Measurements from ENCODE around the gene PLCL1. TPM values are rescaled to one million over a fixed set of nuclear protein-coding genes. Genes with fewer than 3 reads are reported as not detected.

The PLCL1 gene
- total RNA-seq, 1 experiment from 2014 or later: 0.07 TPM

GRCh38 chr2:198106621-198107385, 302.4 kb downstream of the PLCL1 start:
- no peaks in the 10 kb centered on the region for H3K27me3 Mint-ChIP-seq (ENCODE audit: low read depth)
- no peak overlapping the region for H3K4me3 Mint-ChIP-seq
- POLR2A ChIA-PET: no interaction called here
- no peaks in the 10 kb centered on the region for H3K4me1 Mint-ChIP-seq
- ATAC-seq (no peak), DNase-seq (ENCODE audit: low spot score) (no peak)
- H3K9me3 Mint-ChIP-seq: no peaks in the 10 kb centered on the region
- no peak for TF ChIP-seq SOX15 (CRISPR knock-in tag; IDR thresholded peaks at IDR 0.05)
- no peak for TF ChIP-seq TEAD1 (CRISPR knock-in tag; IDR thresholded peaks at IDR 0.05)
- TF ChIP-seq CDX4 (CRISPR knock-in tag; IDR thresholded peaks at IDR 0.05; ENCODE audit: borderline replicate concordance): no peak
- CTCF ChIA-PET: no interaction called here
- H3K36me3 Mint-ChIP-seq: no peaks in the 10 kb centered on the region
- no peak overlapping the region for H3K27ac Mint-ChIP-seq

GRCh38 chr2:198113316-198113715, 308.9 kb downstream of the PLCL1 start:
- POLR2A ChIA-PET: no interaction called here
- ATAC-seq (no peak), DNase-seq (ENCODE audit: low spot score) (no peak)
- H3K4me3 Mint-ChIP-seq: no peak overlapping the region
- no peaks in the 10 kb centered on the region for H3K27me3 Mint-ChIP-seq (ENCODE audit: low read depth)
- no peaks in the 10 kb centered on the region for H3K9me3 Mint-ChIP-seq
- H3K27ac Mint-ChIP-seq: no peak overlapping the region
- TF ChIP-seq NFE2L1 (CRISPR knock-in tag; IDR thresholded peaks at IDR 0.05) (no peak), HMGA2 (CRISPR knock-in tag; IDR thresholded peaks at IDR 0.05) (no peak), FOXK1 (CRISPR knock-in tag; IDR thresholded peaks at IDR 0.05) (no peak), GABPB1 (CRISPR knock-in tag; IDR thresholded peaks at IDR 0.05) (no peak), ZNF219 (CRISPR knock-in tag; IDR thresholded peaks at IDR 0.05; ENCODE audit: borderline replicate concordance) (no peak), GRHL2 (CRISPR knock-in tag; IDR thresholded peaks at IDR 0.05; ENCODE audit: insufficient replicate concordance, severe bottlenecking) (no peak), TCF7 (CRISPR knock-in tag; IDR thresholded peaks at IDR 0.05; ENCODE audit: low read depth) (no peak), CTCF (IDR thresholded peaks at IDR 0.05) (no peak), ERG (CRISPR knock-in tag; IDR thresholded peaks at IDR 0.05) (no peak), PREB (CRISPR knock-in tag; IDR thresholded peaks at IDR 0.05; ENCODE audit: borderline replicate concordance) (no peak), CBFB (CRISPR knock-in tag; IDR thresholded peaks at IDR 0.05; ENCODE audit: low read depth) (no peak)
- H3K4me1 Mint-ChIP-seq: no peaks in the 10 kb centered on the region
- CTCF ChIA-PET: interaction anchor here (1.8 kb wide), 1 partner anchor 14 kb away, joined by 4 read pairs; no protein-coding TSS in a partner anchor
- H3K36me3 Mint-ChIP-seq: no peaks in the 10 kb centered on the region

GRCh38 chr2:198114064-198114463, 309.7 kb downstream of the PLCL1 start:
- H3K36me3 Mint-ChIP-seq: no peaks in the 10 kb centered on the region
- ATAC-seq: no peak

More at GRCh38 chr2:198114064-198114463, 309.7 kb downstream of the PLCL1 start:
- ChIA-PET POLR2A (no interaction called here), CTCF (interaction anchor here (0.8 to 1.8 kb wide), 2 partner anchors 13 to 300 kb away, joined by 3 to 4 read pairs; no protein-coding TSS in a partner anchor)
- no peaks in the 10 kb centered on the region for H3K4me1 Mint-ChIP-seq
- H3K9me3 Mint-ChIP-seq: no peaks in the 10 kb centered on the region
- H3K27ac Mint-ChIP-seq: no peak overlapping the region
- no peak overlapping the region for H3K4me3 Mint-ChIP-seq
- TF ChIP-seq CTCF (IDR thresholded peaks at IDR 0.05): no peak
- TF ChIP-seq MAX (CRISPR knock-in tag; IDR thresholded peaks at IDR 0.05): no peak
- no peak for TF ChIP-seq ZNF232 (CRISPR knock-in tag; IDR thresholded peaks at IDR 0.05)
- no peak for TF ChIP-seq ZNF423 (CRISPR knock-in tag; IDR thresholded peaks at IDR 0.05)
- no peak for TF ChIP-seq CBFB (CRISPR knock-in tag; IDR thresholded peaks at IDR 0.05; ENCODE audit: low read depth)
- no peak for TF ChIP-seq USF1 (CRISPR knock-in tag; IDR thresholded peaks at IDR 0.05)
- no peak for TF ChIP-seq MXD4 (CRISPR knock-in tag; IDR thresholded peaks at IDR 0.05; ENCODE audit: borderline replicate concordance)
- no peak for TF ChIP-seq TP53 (CRISPR knock-in tag; IDR thresholded peaks at IDR 0.05)
- no peak for TF ChIP-seq IRF1 (CRISPR knock-in tag; IDR thresholded peaks at IDR 0.05)
- H3K27me3 Mint-ChIP-seq (ENCODE audit: low read depth): no peaks in the 10 kb centered on the region
- no peak for DNase-seq (ENCODE audit: low spot score)

Measured in WTC11 (cell line).